Mucosa of descending colon (tissue), 3 donors: ENCODE results near the gene CDK5RAP1. TPM values are rescaled to one million over a fixed set of nuclear protein-coding genes. Genes with fewer than 3 reads are reported as not detected.

Source experiments
- ATAC-seq: fragments of 200-7000 bp; cut with Tn5 transposase; one replicate; pipeline ENCODE4 v1.9.1; 2020; ENCODE audit warnings: mild to moderate bottlenecking, moderate library complexity
- DNase-seq, 3 donors: peaks; one replicate each; pipeline ENCODE4 v3.0.0-alpha.2; 2020
- H3K36me3 ChIP-seq: fragments of 200-600 bp; one replicate; pipeline ENCODE4 v1.8.0; 2021; ENCODE audit warnings: low read depth, mild to moderate bottlenecking
- H3K4me1 ChIP-seq: fragments of 200-600 bp; one replicate; pipeline ENCODE4 v1.8.0; 2021; ENCODE audit warnings: low read depth, mild to moderate bottlenecking
- H3K4me3 ChIP-seq: fragments of 200-600 bp; one replicate; pipeline ENCODE4 v1.8.0; 2021; ENCODE audit warnings: mild to moderate bottlenecking
- H3K9me3 ChIP-seq: fragments of 200-600 bp; one replicate; pipeline ENCODE4 v1.8.0; 2021; ENCODE audit warnings: mild to moderate bottlenecking
- CTCF ChIP-seq: fragments of 200-600 bp; IDR thresholded peaks from one replicate; pipeline ENCODE4 v1.8.0; 2022; ENCODE audit warnings: antibody characterized with exemption, mild to moderate bottlenecking
- intact Hi-C, 2 donors: fragments of 100-400 bp; cut with DNase I in 1 of 2; cut with micrococcal nuclease in 1 of 2; formaldehyde crosslinking; loops; one replicate each; pipeline versions ENCODE4 v1.11.0 to v1.11.1; 2022; cut with DNase I, micrococcal nuclease
- total RNA-seq, 3 donors: library from RNA; stranded (reverse); fragmentation: NEBNext Ultra II Directional in 2 of 3; extraction: Animal tissue kit (Norgen Biotek cat#: 25700) in 2 of 3; gene quantifications; one replicate each; pipeline versions ENCODE4 v1.2.1 to v1.2.4, GENCODE V29; 2021 to 2023
- donor health status: DM: no; HTN: no; CAD: no; lungs with moderate emphysema.
- donor health status: DM: no; HTN: no; CAD: no.
- donor health status: DM: no; HTN: yes; CAD: no.

CDK5RAP1 gene
- total RNA-seq, 3 donors from 2014 or later: 20.4 to 24.5 (median 23.7) TPM

- H3K36me3 ChIP-seq: no peaks in the 10 kb centered on the region
- TF ChIP-seq CTCF: no peak
- no peaks in the 10 kb centered on the region for H3K4me1 ChIP-seq
- no peak overlapping the region for H3K4me3 ChIP-seq
- intact Hi-C loops: no loop called here
- H3K9me3 ChIP-seq: no peaks in the 10 kb centered on the region
- DNase-seq (no peak), ATAC-seq (no peak)
These were observed 91.7 kb downstream of the CDK5RAP1 start for GRCh38 chr20:33309631-33310030.

Other genes starting within 250 kb of the CDK5RAP1 start
- gene BPIFA2, start 233.4 kb downstream of the CDK5RAP1 start, total RNA-seq: not detected
- gene BPIFA3, start 184.2 kb downstream of the CDK5RAP1 start, total RNA-seq: not detected
- not detected for gene BPIFA1, start 165.5 kb downstream of the CDK5RAP1 start, total RNA-seq
- gene BPIFB1, start 118.3 kb downstream of the CDK5RAP1 start, total RNA-seq: not detected
- 10 to 100 TPM in 1 of 3 donors, 1 to 10 TPM in 2; 2.3 to 17.2 (median 5.0) TPM for gene SNTA1, start 42.2 kb upstream of the CDK5RAP1 start, total RNA-seq
- gene CBFA2T2, start 88.6 kb upstream of the CDK5RAP1 start, total RNA-seq: 10 to 100 TPM; 28.5 to 37.4 (median 30.3) TPM